ENCODE data around the gene WSB1. TPM values are rescaled to one million over a fixed set of nuclear protein-coding genes. Genes with fewer than 3 reads are reported as not detected.
A peak's percentile ranks its signal among the peaks of the same experiment; 100 is the strongest.

The WSB1 gene
- total and polyA plus RNA-seq, 2 donors (not counting 1 experiment from before 2014, with no cell fraction given): 123 to 217 TPM

GRCh38 chr17:27285516-27285915 lies 8.4 kb upstream of the WSB1 start:
- DNase-seq: no peak
- H3K27ac Mint-ChIP-seq: peak overlapping the region; percentile 56
- Histone ChIP-seq H3K27ac (ENCODE audit: low read length in 2 of 2) (no peak overlapping the region), H2AFZ (ENCODE audit: insufficient read depth, low read depth, low read length, poor library complexity, severe bottlenecking) (peak overlapping the region; percentile 16), H3K4me2 (replicated peaks; ENCODE audit: low read depth, low read length, poor library complexity, severe bottlenecking) (peak overlapping the region; percentile 19), H3K9me3 (ENCODE audit: control extremely low read depth in 1 of 3, control insufficient read depth in 2 of 3, insufficient read depth in 1 of 3, low read length in 2 of 3) (no peaks in the 10 kb centered on the region), H3K9ac (ENCODE audit: low read length) (no peak overlapping the region), H3K79me2 (ENCODE audit: control insufficient read depth, insufficient read depth, low read length) (no peaks in the 10 kb centered on the region), H3K27me3 (replicated peaks in 1 of 4; ENCODE audit: control extremely low read depth in 1 of 4, control insufficient read depth in 3 of 4, insufficient read depth in 4 of 4, low read length in 3 of 4) (no peaks in the 10 kb centered on the region), H3K4me3 (ENCODE audit: control extremely low read depth in 1 of 5, extremely low read depth in 1 of 5, insufficient read depth in 1 of 5, low read depth in 2 of 5, low read length in 4 of 5) (peak overlapping the region in 1 of 5 experiments; percentile 4), H3K36me3 (replicated peaks in 1 of 2; ENCODE audit: control extremely low read depth in 1 of 2, control insufficient read depth in 1 of 2, extremely low read depth in 1 of 2, insufficient read depth in 2 of 2, low read length in 1 of 2) (no peaks in the 10 kb centered on the region), H4K20me1 (ENCODE audit: control insufficient read depth, insufficient read depth, low read length, poor library complexity, severe bottlenecking) (no peaks in the 10 kb centered on the region), H3K4me1 (ENCODE audit: control insufficient read depth in 2 of 2, insufficient read depth in 2 of 2, low read length in 2 of 2) (peaks cover 55% of the 10 kb centered on the region in 2 donors)
- ChIA-PET CTCF (interaction anchor here (0.8 to 5.7 kb wide), 3 partner anchors 8 to 48 kb away, joined by 3 to 20 read pairs (median 5); partner anchors contain the start of gene WSB1), POLR2A (interaction anchor here (0.7 kb wide), 4 partner anchors 10 to 607 kb away, joined by 5 to 16 read pairs (median 9); no protein-coding TSS in a partner anchor)
- H3K4me1 Mint-ChIP-seq: peaks cover 54% of the 10 kb centered on the region
- no peak for ATAC-seq (ENCODE audit: low read depth)
- WGBS (ENCODE audit: insufficient coverage): 100% methylated on average over 1 of the region's 2 CpGs
- no peak for TF ChIP-seq CTCF (IDR thresholded peaks at IDR 0.05)
- TF ChIP-seq EZH2 (IDR thresholded peaks at IDR 0.05; ENCODE audit: borderline replicate concordance, insufficient read depth, low read depth, low read length, poor library complexity, severe bottlenecking): no peak
- no peaks in the 10 kb centered on the region for H3K27me3 Mint-ChIP-seq
- H3K4me3 Mint-ChIP-seq: peak overlapping the region; percentile 26
- intact Hi-C loops (cut with micrococcal nuclease): no loop called here
- H3K9me3 Mint-ChIP-seq (ENCODE audit: insufficient read depth): no peaks in the 10 kb centered on the region

- Mint-ChIP-seq H3K9me3 (ENCODE audit: insufficient read depth) (no peaks in the 10 kb centered on the region), H3K27me3 (no peaks in the 10 kb centered on the region), H3K4me3 (no peak overlapping the region), H3K4me1 (peaks cover 30% of the 10 kb centered on the region), H3K27ac (no peak overlapping the region)
- Histone ChIP-seq H3K27ac (ENCODE audit: low read length in 2 of 2) (no peak overlapping the region), H3K4me1 (ENCODE audit: control insufficient read depth in 2 of 2, insufficient read depth in 2 of 2, low read length in 2 of 2) (peaks cover 31 to 34% of the 10 kb centered on the region in 2 donors), H3K9me3 (ENCODE audit: control extremely low read depth in 1 of 3, control insufficient read depth in 2 of 3, insufficient read depth in 1 of 3, low read length in 2 of 3) (no peaks in the 10 kb centered on the region), H2AFZ (ENCODE audit: insufficient read depth, low read depth, low read length, poor library complexity, severe bottlenecking) (no peak overlapping the region), H3K4me3 (ENCODE audit: control extremely low read depth in 1 of 5, extremely low read depth in 1 of 5, insufficient read depth in 1 of 5, low read depth in 2 of 5, low read length in 4 of 5) (no peak overlapping the region), H3K36me3 (replicated peaks in 1 of 2; ENCODE audit: control extremely low read depth in 1 of 2, control insufficient read depth in 1 of 2, extremely low read depth in 1 of 2, insufficient read depth in 2 of 2, low read length in 1 of 2) (no peaks in the 10 kb centered on the region), H4K20me1 (ENCODE audit: control insufficient read depth, insufficient read depth, low read length, poor library complexity, severe bottlenecking) (no peaks in the 10 kb centered on the region), H3K27me3 (replicated peaks in 1 of 4; ENCODE audit: control extremely low read depth in 1 of 4, control insufficient read depth in 3 of 4, insufficient read depth in 4 of 4, low read length in 3 of 4) (no peaks in the 10 kb centered on the region), H3K4me2 (replicated peaks; ENCODE audit: low read depth, low read length, poor library complexity, severe bottlenecking) (no peak overlapping the region), H3K9ac (ENCODE audit: low read length) (no peak overlapping the region), H3K79me2 (ENCODE audit: control insufficient read depth, insufficient read depth, low read length) (peaks cover 8% of the 10 kb centered on the region)
- WGBS (ENCODE audit: insufficient coverage): 100% methylated on average over 1 of the region's 2 CpGs
- intact Hi-C loops (cut with micrococcal nuclease): no loop called here
- ChIA-PET CTCF (no interaction called here), POLR2A (interaction anchor here (0.6 kb wide), 1 partner anchor 9 kb away, joined by 4 read pairs; no protein-coding TSS in a partner anchor)
- DNase-seq (no peak), ATAC-seq (ENCODE audit: low read depth) (no peak)
- TF ChIP-seq CTCF (IDR thresholded peaks at IDR 0.05): no peak
- TF ChIP-seq EZH2 (IDR thresholded peaks at IDR 0.05; ENCODE audit: borderline replicate concordance, insufficient read depth, low read depth, low read length, poor library complexity, severe bottlenecking): no peak
Measured at GRCh38 chr17:27288183-27288582, 5.7 kb upstream of the WSB1 start.

All from B cell (primary cell).